Thymus (tissue), 14 donors: ENCODE results near the gene PSTPIP2. TPM values are rescaled to one million over a fixed set of nuclear protein-coding genes. Genes with fewer than 3 reads are reported as not detected.

Experiments
- DNase-seq, 9 donors: peaks; one replicate each; pipeline ENCODE4 v3.0.0-alpha.2; 2013; ENCODE audit warnings: low spot score in 9 of 9, low read depth in 6 of 9, missing footprints in 1 of 9
- H3K27ac ChIP-seq, 2 donors: one replicate each; pipeline ENCODE4 v1.5.1; 2013; ENCODE audit warnings: control low read depth in 1 of 2, low read depth in 1 of 2, low read length in 1 of 2, mild to moderate bottlenecking in 1 of 2, moderate library complexity in 1 of 2
- H3K27me3 ChIP-seq, 2 donors: one replicate each; pipeline ENCODE4 v1.5.1; 2013; ENCODE audit warnings: low read length in 1 of 2; ENCODE audit not compliant: control insufficient read depth in 2 of 2, insufficient read depth in 1 of 2
- H3K36me3 ChIP-seq, 2 donors: one replicate each; pipeline ENCODE4 v1.5.1; 2013; ENCODE audit warnings: low read length in 1 of 2, mild to moderate bottlenecking in 1 of 2, moderate library complexity in 1 of 2; ENCODE audit not compliant: control insufficient read depth in 2 of 2, insufficient read depth in 2 of 2
- H3K4me1 ChIP-seq, 2 donors: one replicate each; pipeline ENCODE4 v1.5.1; 2013; ENCODE audit warnings: low read length in 2 of 2; ENCODE audit not compliant: control insufficient read depth in 2 of 2, insufficient read depth in 2 of 2
- H3K4me3 ChIP-seq, 2 donors: one replicate each; pipeline ENCODE4 v1.5.1; 2013; ENCODE audit warnings: low read length in 2 of 2, control low read depth in 1 of 2, mild to moderate bottlenecking in 1 of 2
- H3K9me3 ChIP-seq, 2 donors: one replicate each; pipeline ENCODE4 v1.5.1; 2013; ENCODE audit warnings: low read length in 1 of 2, mild to moderate bottlenecking in 1 of 2; ENCODE audit not compliant: control insufficient read depth in 2 of 2, insufficient read depth in 1 of 2
- WGBS: extraction: QIAGEN DNeasy Blood & Tissue Kit; methylation state at CpG from one replicate; pipeline ENCODE4 v1.1.7; 2013; 5-methylcytosine and 5-hydroxymethylcytosine counted together
- long read RNA-seq, 10 donors: transcript quantifications; one replicate each; lab custom pipeline, GENCODE V29; 2026
- polyA plus RNA-seq: library from polyadenylated mRNA; stranded (reverse); fragments of 200-250 nt; gene quantifications from one replicate; pipeline ENCODE4 v1.2.3, GENCODE V29; 2013
- total RNA-seq: library from RNA; stranded (reverse); fragments of 120-200 nt; gene quantifications from one replicate; pipeline ENCODE4 v1.2.4, GENCODE V29; 2013
- donor health status: healthy.

Gene PSTPIP2
- total RNA-seq (6.1 TPM), polyA plus RNA-seq (8.1 TPM)
- long read RNA-seq, donor 1, partial matches to known transcripts, result 0 of 1 reads
- long read RNA-seq, donor 1, other reads (novel, unspliced or antisense), result 0 of 1 reads
- long read RNA-seq, donor 2, partial matches to known transcripts, result 0 of 1 reads
- long read RNA-seq, donor 2, other reads (novel, unspliced or antisense), result 0 of 1 reads
- long read RNA-seq, donor 3, partial matches to known transcripts, result 0 of 1 reads
- long read RNA-seq, donor 3, other reads (novel, unspliced or antisense), result 0 of 1 reads
- long read RNA-seq, donor 4, partial matches to known transcripts, result 0 of 2 reads
- long read RNA-seq, donor 4, other reads (novel, unspliced or antisense), result 0 of 2 reads
- long read RNA-seq, donor 5, partial matches to known transcripts, result 0 of 1 reads
- long read RNA-seq, donor 5, other reads (novel, unspliced or antisense), result 0 of 1 reads
- long read RNA-seq, donor 6, result 0 reads
- long read RNA-seq, donor 7, result 0 reads
- long read RNA-seq, donor 8, partial matches to known transcripts, result 0 of 1 reads
- long read RNA-seq, donor 8, other reads (novel, unspliced or antisense), result 0 of 1 reads
- long read RNA-seq, donor 9, result 0 reads
- long read RNA-seq, donor 10, partial matches to known transcripts, result 0 of 1 reads
- long read RNA-seq, donor 10, other reads (novel, unspliced or antisense), result 0 of 1 reads

- Histone ChIP-seq H3K36me3 (no peaks in the 10 kb centered on the region), H3K4me1 (peaks cover 5 to 29% of the 10 kb centered on the region in 2 donors), H3K9me3 (no peaks in the 10 kb centered on the region), H3K4me3 (peak within 1 kb of the TSS; percentile 44 to 58), H3K27me3 (peaks cover 0 to 15% of the 10 kb centered on the region in 2 donors), H3K27ac (no peak within 1 kb of the TSS)
- peak in 6 of 9 donors; percentile 38 to 76 (median 54) for DNase-seq
- under 1% methylated on average over 75 of the region's 75 CpGs for WGBS
These were observed at the start of gene PSTPIP2 for GRCh38 chr18:46071653-46072375. TSS of gene PSTPIP2 (minus strand) at chr18:46072260. CDS start at chr18:46072188, 72 bp downstream.

- WGBS, result 99% methylated on average over 1 of the region's 1 CpG
- H3K9me3 ChIP-seq, result no peaks in the 10 kb centered on the region
- H3K36me3 ChIP-seq, result peaks cover 28 to 34% of the 10 kb centered on the region in 2 donors
- H3K27me3 ChIP-seq, result no peaks in the 10 kb centered on the region
- no peak overlapping the region for H3K27ac ChIP-seq
- H3K4me3 ChIP-seq, result no peak overlapping the region
- no peaks in the 10 kb centered on the region for H3K4me1 ChIP-seq
- DNase-seq, result no peak
These were observed 41.7 kb upstream of the PSTPIP2 start for GRCh38 chr18:46113751-46114150.

GRCh38 chr18:46110406-46110805 lies 38.3 kb upstream of the PSTPIP2 start:
- Histone ChIP-seq H3K36me3 (peaks cover 26 to 33% of the 10 kb centered on the region in 2 donors), H3K4me3 (no peak overlapping the region), H3K4me1 (no peaks in the 10 kb centered on the region), H3K9me3 (no peaks in the 10 kb centered on the region), H3K27ac (no peak overlapping the region), H3K27me3 (no peaks in the 10 kb centered on the region)
- no peak for DNase-seq
- 98% methylated on average over 3 of the region's 3 CpGs for WGBS

- H3K4me1 ChIP-seq, result peaks cover 0 to 3% of the 10 kb centered on the region in 2 donors
- H3K4me3 ChIP-seq, result no peak overlapping the region
- 98% methylated on average over 5 of the region's 5 CpGs for WGBS
These were observed 37.3 kb upstream of the PSTPIP2 start for GRCh38 chr18:46109386-46109785.

GRCh38 chr18:46104128-46104911 lies 32.3 kb upstream of the PSTPIP2 start, which contains the start of gene HAUS1:
TSS of gene HAUS1 (plus strand) at chr18:46104385. CDS start at chr18:46104412, 27 bp downstream.
- Histone ChIP-seq H3K4me3 (peak within 1 kb of the TSS; percentile 87 to 95), H3K27ac (peak within 1 kb of the TSS; percentile 69 to 79), H3K4me1 (peaks cover 0 to 7% of the 10 kb centered on the region in 2 donors), H3K27me3 (no peaks in the 10 kb centered on the region), H3K36me3 (peaks cover 7 to 9% of the 10 kb centered on the region in 2 donors), H3K9me3 (no peaks in the 10 kb centered on the region)
- peak in 8 of 9 donors; percentile 40 to 88 (median 72) for DNase-seq
- WGBS, result under 1% methylated on average over 57 of the region's 57 CpGs

More at GRCh38 chr18:46109386-46109785, 37.3 kb upstream of the PSTPIP2 start:
- H3K36me3 ChIP-seq, result peaks cover 17 to 26% of the 10 kb centered on the region in 2 donors
- no peaks in the 10 kb centered on the region for H3K27me3 ChIP-seq
- no peak overlapping the region for H3K27ac ChIP-seq
- DNase-seq, result no peak
- no peaks in the 10 kb centered on the region for H3K9me3 ChIP-seq

- WGBS, result 98% methylated on average over 8 of the region's 8 CpGs
- peaks cover 15 to 20% of the 10 kb centered on the region in 2 donors for H3K4me1 ChIP-seq
- no peaks in the 10 kb centered on the region for H3K27me3 ChIP-seq
- no peaks in the 10 kb centered on the region for H3K9me3 ChIP-seq
- DNase-seq, result no peak
- no peak overlapping the region for H3K27ac ChIP-seq
- peaks cover 0 to 8% of the 10 kb centered on the region in 2 donors for H3K36me3 ChIP-seq
- H3K4me3 ChIP-seq, result no peak overlapping the region
These were observed 27.4 kb upstream of the PSTPIP2 start for GRCh38 chr18:46099463-46099862.

- 43% methylated on average over 16 of the region's 16 CpGs for WGBS
- Histone ChIP-seq H3K27ac (peak overlapping the region; percentile 57 to 91), H3K36me3 (peaks cover 7 to 15% of the 10 kb centered on the region in 2 donors), H3K4me3 (peak overlapping the region; percentile 77 to 82), H3K27me3 (no peaks in the 10 kb centered on the region), H3K4me1 (peaks cover 15 to 16% of the 10 kb centered on the region in 2 donors), H3K9me3 (no peaks in the 10 kb centered on the region)
- peak in 1 of 9 donors; percentile 36 for DNase-seq
These were observed 26.5 kb upstream of the PSTPIP2 start for GRCh38 chr18:46098616-46098933.

GRCh38 chr18:46097801-46098615 lies 25.9 kb upstream of the PSTPIP2 start, which contains the start of gene ATP5F1A:
TSS of gene ATP5F1A (minus strand) at chr18:46098296. CDS start at chr18:46098231, 65 bp downstream.
- DNase-seq, result peak in 8 of 9 donors; percentile 72 to 92 (median 78)
- H3K4me3 ChIP-seq, result peak within 1 kb of the TSS; percentile 77 to 82
- H3K27ac ChIP-seq, result peak within 1 kb of the TSS; percentile 91 to 95
- H3K4me1 ChIP-seq, result peaks cover 15 to 16% of the 10 kb centered on the region in 2 donors
- no peaks in the 10 kb centered on the region for H3K9me3 ChIP-seq
- H3K36me3 ChIP-seq, result peaks cover 12 to 21% of the 10 kb centered on the region in 2 donors
- H3K27me3 ChIP-seq, result no peaks in the 10 kb centered on the region
- WGBS, result under 1% methylated on average over 53 of the region's 53 CpGs
